Measurements from ENCODE around the gene SSR1. TPM values are rescaled to one million over a fixed set of nuclear protein-coding genes. Genes with fewer than 3 reads are reported as not detected.
A peak's percentile ranks its signal among the peaks of the same experiment; 100 is the strongest.

SSR1 gene
- total and polyA plus RNA-seq, 2 experiments from 2014 or later, result 65.3 to 70.2 TPM

- TF ChIP-seq EZH2phosphoT487 (IDR thresholded peaks at IDR 0.05; ENCODE audit: unreplicated experiment), result no peak
- no peak for TF ChIP-seq JUNB (IDR thresholded peaks at IDR 0.05; ENCODE audit: unreplicated experiment)
- TF ChIP-seq, protein P1, sequence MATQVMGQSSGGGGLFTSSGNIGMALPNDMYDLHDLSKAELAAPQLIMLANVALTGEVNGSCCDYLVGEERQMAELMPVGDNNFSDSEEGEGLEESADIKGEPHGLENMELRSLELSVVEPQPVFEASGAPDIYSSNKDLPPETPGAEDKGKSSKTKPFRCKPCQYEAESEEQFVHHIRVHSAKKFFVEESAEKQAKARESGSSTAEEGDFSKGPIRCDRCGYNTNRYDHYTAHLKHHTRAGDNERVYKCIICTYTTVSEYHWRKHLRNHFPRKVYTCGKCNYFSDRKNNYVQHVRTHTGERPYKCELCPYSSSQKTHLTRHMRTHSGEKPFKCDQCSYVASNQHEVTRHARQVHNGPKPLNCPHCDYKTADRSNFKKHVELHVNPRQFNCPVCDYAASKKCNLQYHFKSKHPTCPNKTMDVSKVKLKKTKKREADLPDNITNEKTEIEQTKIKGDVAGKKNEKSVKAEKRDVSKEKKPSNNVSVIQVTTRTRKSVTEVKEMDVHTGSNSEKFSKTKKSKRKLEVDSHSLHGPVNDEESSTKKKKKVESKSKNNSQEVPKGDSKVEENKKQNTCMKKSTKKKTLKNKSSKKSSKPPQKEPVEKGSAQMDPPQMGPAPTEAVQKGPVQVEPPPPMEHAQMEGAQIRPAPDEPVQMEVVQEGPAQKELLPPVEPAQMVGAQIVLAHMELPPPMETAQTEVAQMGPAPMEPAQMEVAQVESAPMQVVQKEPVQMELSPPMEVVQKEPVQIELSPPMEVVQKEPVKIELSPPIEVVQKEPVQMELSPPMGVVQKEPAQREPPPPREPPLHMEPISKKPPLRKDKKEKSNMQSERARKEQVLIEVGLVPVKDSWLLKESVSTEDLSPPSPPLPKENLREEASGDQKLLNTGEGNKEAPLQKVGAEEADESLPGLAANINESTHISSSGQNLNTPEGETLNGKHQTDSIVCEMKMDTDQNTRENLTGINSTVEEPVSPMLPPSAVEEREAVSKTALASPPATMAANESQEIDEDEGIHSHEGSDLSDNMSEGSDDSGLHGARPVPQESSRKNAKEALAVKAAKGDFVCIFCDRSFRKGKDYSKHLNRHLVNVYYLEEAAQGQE (IDR thresholded peaks at IDR 0.05; ENCODE audit: unreplicated experiment), result no peak
- no peak for TF ChIP-seq EZH2 (IDR thresholded peaks at IDR 0.05; ENCODE audit: low read depth, unreplicated experiment)
- TF ChIP-seq NANOG (IDR thresholded peaks at IDR 0.05; ENCODE audit: borderline replicate concordance), result no peak
Measured at GRCh38 chr6:7241709-7242645, 71.0 kb downstream of the SSR1 start (continued).

GRCh38 chr6:7241160-7241559, 71.8 kb downstream of the SSR1 start:
- H3F3A ChIP-seq (replicated peaks; ENCODE audit: low read depth), result no peaks in the 10 kb centered on the region
- ATAC-seq (no peak), DNase-seq (ENCODE audit: low spot score) (no peak)
- no peak overlapping the region for H3K27ac ChIP-seq (ENCODE audit: low read depth)
- no peaks in the 10 kb centered on the region for H3K79me2 ChIP-seq (replicated peaks; ENCODE audit: insufficient read depth)
- Mint-ChIP-seq H3K9me3 (no peaks in the 10 kb centered on the region), H3K4me1 (peaks cover 38% of the 10 kb centered on the region), H3K36me3 (ENCODE audit: low read depth) (peaks cover 10% of the 10 kb centered on the region), H3K27me3 (ENCODE audit: insufficient read depth, low read depth, poor library complexity) (peaks cover 7% of the 10 kb centered on the region), H3K27ac (peak overlapping the region; percentile 22), H3K4me3 (no peak overlapping the region)
- no peaks in the 10 kb centered on the region for H4K20me1 ChIP-seq (replicated peaks; ENCODE audit: insufficient read depth)
- no peak overlapping the region for H3K4me3 ChIP-seq
- no peaks in the 10 kb centered on the region for H3K9me2 ChIP-seq (ENCODE audit: insufficient read depth)
- H3K27me3 ChIP-seq (ENCODE audit: insufficient read depth), result no peaks in the 10 kb centered on the region
- H3K4me1 ChIP-seq (ENCODE audit: insufficient read depth), result peaks cover 28% of the 10 kb centered on the region
- H2AFZ ChIP-seq, result no peak overlapping the region
- no peaks in the 10 kb centered on the region for H3K36me3 ChIP-seq (ENCODE audit: insufficient read depth)
- no peak overlapping the region for H3K4me2 ChIP-seq
- TF ChIP-seq CREB1 (CRISPR knock-in tag; IDR thresholded peaks at IDR 0.05; ENCODE audit: low read depth), result no peak
- TF ChIP-seq JUNB (IDR thresholded peaks at IDR 0.05; ENCODE audit: unreplicated experiment), result no peak
- no peak for TF ChIP-seq ZNF114 (CRISPR knock-in tag; IDR thresholded peaks at IDR 0.05)
- TF ChIP-seq ZNF331 (CRISPR knock-in tag; IDR thresholded peaks at IDR 0.05; ENCODE audit: low read depth), result no peak
- TF ChIP-seq, protein P1 (IDR thresholded peaks at IDR 0.05; ENCODE audit: unreplicated experiment), result no peak
- TF ChIP-seq ZNF462 (CRISPR knock-in tag; IDR thresholded peaks at IDR 0.05), result no peak
- TF ChIP-seq STAT1 (IDR thresholded peaks at IDR 0.05; ENCODE audit: unreplicated experiment), result no peak
- TF ChIP-seq POLR2AphosphoS5 (IDR thresholded peaks at IDR 0.05; ENCODE audit: low read depth), result no peak
